A673 (cell line): Measurements from ENCODE around the gene PRSS48.

Source experiments
- EZH2 ChIP-seq: fragments of 200-600 bp; sonication (generic); IDR thresholded peaks from 2 replicates; pipeline ENCODE4 v1.6.1; 2017; ENCODE audit warnings: borderline replicate concordance, low read depth, mild to moderate bottlenecking, mixed read lengths, antibody characterized with exemption, low read length; ENCODE audit not compliant: poor library complexity, severe bottlenecking
- TF ChIP-seq, protein P1 (sequence below): fragments of 300-800, 200-600 bp; sonication (generic); conservative IDR thresholded peaks from 2 replicates; pipeline ENCODE4 v1.5.1; 2017; ENCODE audit warnings: low read depth, mild to moderate bottlenecking, antibody characterized with exemption, low read length, moderate library complexity, mixed read lengths

- TF ChIP-seq, protein P1, sequence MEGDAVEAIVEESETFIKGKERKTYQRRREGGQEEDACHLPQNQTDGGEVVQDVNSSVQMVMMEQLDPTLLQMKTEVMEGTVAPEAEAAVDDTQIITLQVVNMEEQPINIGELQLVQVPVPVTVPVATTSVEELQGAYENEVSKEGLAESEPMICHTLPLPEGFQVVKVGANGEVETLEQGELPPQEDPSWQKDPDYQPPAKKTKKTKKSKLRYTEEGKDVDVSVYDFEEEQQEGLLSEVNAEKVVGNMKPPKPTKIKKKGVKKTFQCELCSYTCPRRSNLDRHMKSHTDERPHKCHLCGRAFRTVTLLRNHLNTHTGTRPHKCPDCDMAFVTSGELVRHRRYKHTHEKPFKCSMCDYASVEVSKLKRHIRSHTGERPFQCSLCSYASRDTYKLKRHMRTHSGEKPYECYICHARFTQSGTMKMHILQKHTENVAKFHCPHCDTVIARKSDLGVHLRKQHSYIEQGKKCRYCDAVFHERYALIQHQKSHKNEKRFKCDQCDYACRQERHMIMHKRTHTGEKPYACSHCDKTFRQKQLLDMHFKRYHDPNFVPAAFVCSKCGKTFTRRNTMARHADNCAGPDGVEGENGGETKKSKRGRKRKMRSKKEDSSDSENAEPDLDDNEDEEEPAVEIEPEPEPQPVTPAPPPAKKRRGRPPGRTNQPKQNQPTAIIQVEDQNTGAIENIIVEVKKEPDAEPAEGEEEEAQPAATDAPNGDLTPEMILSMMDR, result no peak
- no peak for TF ChIP-seq EZH2
Measured at GRCh38 chr4:151318307-151319006, 41.5 kb downstream of the PRSS48 start.
